Mesendoderm (in vitro differentiated cells): ENCODE data around the gene USP47. TPM values are rescaled to one million over a fixed set of nuclear protein-coding genes. Genes with fewer than 3 reads are reported as not detected.

Source experiments
- DNase-seq: peaks from one replicate; pipeline ENCODE4 v3.0.0; 2013
- H2AK5ac ChIP-seq: 2 replicates; pipeline ENCODE4 v1.6.1; 2013; ENCODE audit warnings: low read length, inconsistent platforms
- H2BK120ac ChIP-seq: 2 replicates; pipeline ENCODE4 v1.6.1; 2013; ENCODE audit warnings: low read depth, mild to moderate bottlenecking, low read length, moderate library complexity, mixed read lengths
- H2BK15ac ChIP-seq: replicated peaks from 2 replicates; pipeline ENCODE4 v1.6.1; 2013; ENCODE audit warnings: low read depth, mild to moderate bottlenecking, moderate library complexity
- H2BK5ac ChIP-seq: 2 replicates; pipeline ENCODE4 v1.6.1; 2013; ENCODE audit warnings: low read length, inconsistent platforms
- H3K18ac ChIP-seq: 2 replicates; pipeline ENCODE4 v1.6.1; 2013; ENCODE audit warnings: mild to moderate bottlenecking, low read length, mixed read lengths
- H3K23ac ChIP-seq: one replicate; pipeline ENCODE4 v1.6.1; 2013; ENCODE audit warnings: low read length
- H3K27ac ChIP-seq: 2 replicates; pipeline ENCODE4 v1.5.1; 2013; ENCODE audit warnings: low read depth, mild to moderate bottlenecking, inconsistent platforms, low read length, moderate library complexity
- H3K27me3 ChIP-seq: 2 replicates; pipeline ENCODE4 v1.6.1; 2013; ENCODE audit warnings: low read length, control low read depth, mild to moderate bottlenecking, inconsistent platforms; ENCODE audit not compliant: insufficient read depth, poor library complexity
- H3K36me3 ChIP-seq: 2 replicates; pipeline ENCODE4 v1.6.1; 2013; ENCODE audit warnings: low read length, inconsistent platforms; ENCODE audit not compliant: control insufficient read depth, insufficient read depth
- H3K4ac ChIP-seq: one replicate; pipeline ENCODE4 v1.6.1; 2013; ENCODE audit warnings: low read depth, mild to moderate bottlenecking, low read length, moderate library complexity
- H3K4me1 ChIP-seq: 2 replicates; pipeline ENCODE4 v1.6.1; 2013; ENCODE audit warnings: low read depth, low read length, inconsistent platforms; ENCODE audit not compliant: control insufficient read depth
- H3K4me2 ChIP-seq: 2 replicates; pipeline ENCODE4 v1.6.1; 2013; ENCODE audit warnings: low read length
- H3K4me3 ChIP-seq: 2 replicates; pipeline ENCODE4 v1.5.1; 2013; ENCODE audit warnings: mild to moderate bottlenecking, low read length
- H3K56ac ChIP-seq: one replicate; pipeline ENCODE4 v1.6.1; 2013; ENCODE audit warnings: low read length
- H3K79me1 ChIP-seq: 2 replicates; pipeline ENCODE4 v1.6.1; 2013; ENCODE audit warnings: low read length, inconsistent platforms
- H3K79me2 ChIP-seq: 2 replicates; pipeline ENCODE4 v1.6.1; 2013; ENCODE audit warnings: mild to moderate bottlenecking, low read length; ENCODE audit not compliant: control insufficient read depth, insufficient read depth
- H3K9ac ChIP-seq: 2 replicates; pipeline ENCODE4 v1.6.1; 2013; ENCODE audit warnings: low read length, inconsistent platforms
- H4K5ac ChIP-seq: one replicate; pipeline ENCODE4 v1.6.1; 2013; ENCODE audit warnings: low read length
- H4K8ac ChIP-seq: one replicate; pipeline ENCODE4 v1.6.1; 2013; ENCODE audit warnings: low read depth, mild to moderate bottlenecking, control low read depth, low read length, moderate library complexity
- WGBS: extraction: QIAGEN DNeasy Blood & Tissue Kit; methylation state at CpG from one replicate; pipeline ENCODE4 v1.1.7; 2013; ENCODE audit warnings: low lambda C conversion rate, missing lambda C conversion rate; ENCODE audit not compliant: insufficient coverage; ENCODE audit errors: extremely low coverage; 5-methylcytosine and 5-hydroxymethylcytosine counted together
- polyA plus RNA-seq, 2 experiments: library from polyadenylated mRNA; stranded (reverse); fragments of 200-250 nt; gene quantifications; one replicate each; pipeline ENCODE4 v1.2.3, GENCODE V29; 2013

Gene USP47
- 19.5 TPM for polyA plus RNA-seq (2013, experiment 1 of 2)
- 20.7 TPM for polyA plus RNA-seq (2013, experiment 2 of 2)

- H3K4ac ChIP-seq, result peak within 1 kb of the TSS; percentile 56
- WGBS, result no CpG with 5 or more reads among the region's 70 CpGs
Measured at GRCh38 chr11:11841723-11842420, at the start of gene USP47. Gene USP47 (plus strand): TSS chr11:11841972. CDS start chr11:11842186, 214 bp downstream.

GRCh38 chr11:11793073-11793472 is 48.7 kb upstream of the USP47 start:
- Histone ChIP-seq H3K4me1 (no peaks in the 10 kb centered on the region), H2BK5ac (no peak overlapping the region), H4K8ac (no peak overlapping the region), H3K79me2 (no peaks in the 10 kb centered on the region), H3K4me2 (no peak overlapping the region), H4K5ac (no peak overlapping the region), H3K27me3 (no peaks in the 10 kb centered on the region), H2BK15ac (no peak overlapping the region), H3K23ac (no peak overlapping the region), H3K79me1 (no peaks in the 10 kb centered on the region), H3K9ac (no peak overlapping the region), H3K4me3 (no peak overlapping the region), H2AK5ac (no peak overlapping the region), H3K27ac (no peak overlapping the region), H3K36me3 (no peaks in the 10 kb centered on the region), H3K4ac (no peak overlapping the region), H3K18ac (no peak overlapping the region), H3K56ac (no peak overlapping the region), H2BK120ac (no peak overlapping the region)
- DNase-seq, result no peak
- WGBS, result no CpG with 5 or more reads among the region's 2 CpGs

More at GRCh38 chr11:11841723-11842420, at the start of gene USP47:
- Histone ChIP-seq H3K4me2 (peak within 1 kb of the TSS; percentile 60), H3K79me2 (peaks cover 26% of the 10 kb centered on the region), H4K5ac (no peak within 1 kb of the TSS), H3K27ac (peak within 1 kb of the TSS; percentile 91), H2AK5ac (no peak within 1 kb of the TSS), H3K4me3 (peak within 1 kb of the TSS; percentile 72), H2BK5ac (peak within 1 kb of the TSS; percentile 61), H3K4me1 (peaks cover 4% of the 10 kb centered on the region), H2BK15ac (no peak within 1 kb of the TSS), H3K79me1 (peaks cover 2% of the 10 kb centered on the region), H3K27me3 (no peaks in the 10 kb centered on the region), H3K23ac (peak within 1 kb of the TSS; percentile 3), H3K56ac (peak within 1 kb of the TSS; percentile 94), H4K8ac (peak within 1 kb of the TSS; percentile 81), H3K9ac (peak within 1 kb of the TSS; percentile 80), H3K18ac (peak within 1 kb of the TSS; percentile 98), H2BK120ac (peak within 1 kb of the TSS; percentile 15), H3K36me3 (no peaks in the 10 kb centered on the region)
- peak; percentile 97 for DNase-seq

- Histone ChIP-seq H2BK15ac (no peak overlapping the region), H3K79me2 (no peaks in the 10 kb centered on the region), H4K5ac (no peak overlapping the region), H3K36me3 (no peaks in the 10 kb centered on the region), H2BK120ac (no peak overlapping the region), H3K4me2 (no peak overlapping the region), H3K18ac (no peak overlapping the region), H3K27me3 (no peaks in the 10 kb centered on the region), H3K79me1 (no peaks in the 10 kb centered on the region), H3K27ac (no peak overlapping the region), H2BK5ac (no peak overlapping the region), H2AK5ac (no peak overlapping the region), H3K23ac (no peak overlapping the region), H3K4ac (no peak overlapping the region), H3K56ac (peak overlapping the region; percentile 34), H3K4me3 (no peak overlapping the region), H3K4me1 (no peaks in the 10 kb centered on the region), H4K8ac (no peak overlapping the region), H3K9ac (no peak overlapping the region)
- no CpG with 5 or more reads among the region's 5 CpGs for WGBS
- peak; percentile 88 for DNase-seq
Measured at GRCh38 chr11:11798586-11799438, 43.0 kb upstream of the USP47 start.

GRCh38 chr11:11805228-11805627 is 36.5 kb upstream of the USP47 start:
- Histone ChIP-seq H4K5ac (no peak overlapping the region), H3K27ac (no peak overlapping the region), H2AK5ac (no peak overlapping the region), H3K4ac (no peak overlapping the region), H3K23ac (no peak overlapping the region), H3K36me3 (no peaks in the 10 kb centered on the region), H3K4me2 (no peak overlapping the region), H3K4me1 (no peaks in the 10 kb centered on the region), H3K79me1 (no peaks in the 10 kb centered on the region), H3K9ac (no peak overlapping the region), H4K8ac (no peak overlapping the region), H2BK15ac (no peak overlapping the region), H3K27me3 (no peaks in the 10 kb centered on the region), H3K56ac (no peak overlapping the region), H3K79me2 (no peaks in the 10 kb centered on the region), H2BK5ac (no peak overlapping the region), H3K4me3 (no peak overlapping the region), H3K18ac (no peak overlapping the region), H2BK120ac (no peak overlapping the region)
- no peak for DNase-seq
- WGBS, result no CpG with 5 or more reads among the region's 1 CpG

GRCh38 chr11:11806074-11806473 is 35.7 kb upstream of the USP47 start:
- H3K56ac ChIP-seq, result no peak overlapping the region
- H2BK5ac ChIP-seq, result no peak overlapping the region
- H4K8ac ChIP-seq, result no peak overlapping the region
- H3K79me1 ChIP-seq, result no peaks in the 10 kb centered on the region
- no peak overlapping the region for H2BK15ac ChIP-seq
- no peak overlapping the region for H3K4me2 ChIP-seq
- H3K27ac ChIP-seq, result no peak overlapping the region
- no CpG with 5 or more reads among the region's 3 CpGs for WGBS
- H3K4me1 ChIP-seq, result no peaks in the 10 kb centered on the region
- no peak overlapping the region for H3K4ac ChIP-seq
- no peaks in the 10 kb centered on the region for H3K27me3 ChIP-seq
- no peaks in the 10 kb centered on the region for H3K36me3 ChIP-seq
- H2AK5ac ChIP-seq, result no peak overlapping the region
- no peak overlapping the region for H2BK120ac ChIP-seq
- DNase-seq, result no peak
- H3K23ac ChIP-seq, result no peak overlapping the region
- H4K5ac ChIP-seq, result no peak overlapping the region
- no peak overlapping the region for H3K18ac ChIP-seq
- no peaks in the 10 kb centered on the region for H3K79me2 ChIP-seq
- no peak overlapping the region for H3K4me3 ChIP-seq
- no peak overlapping the region for H3K9ac ChIP-seq
